ENCODE data around the gene RASSF9.

RASSF9 gene

DNA sequence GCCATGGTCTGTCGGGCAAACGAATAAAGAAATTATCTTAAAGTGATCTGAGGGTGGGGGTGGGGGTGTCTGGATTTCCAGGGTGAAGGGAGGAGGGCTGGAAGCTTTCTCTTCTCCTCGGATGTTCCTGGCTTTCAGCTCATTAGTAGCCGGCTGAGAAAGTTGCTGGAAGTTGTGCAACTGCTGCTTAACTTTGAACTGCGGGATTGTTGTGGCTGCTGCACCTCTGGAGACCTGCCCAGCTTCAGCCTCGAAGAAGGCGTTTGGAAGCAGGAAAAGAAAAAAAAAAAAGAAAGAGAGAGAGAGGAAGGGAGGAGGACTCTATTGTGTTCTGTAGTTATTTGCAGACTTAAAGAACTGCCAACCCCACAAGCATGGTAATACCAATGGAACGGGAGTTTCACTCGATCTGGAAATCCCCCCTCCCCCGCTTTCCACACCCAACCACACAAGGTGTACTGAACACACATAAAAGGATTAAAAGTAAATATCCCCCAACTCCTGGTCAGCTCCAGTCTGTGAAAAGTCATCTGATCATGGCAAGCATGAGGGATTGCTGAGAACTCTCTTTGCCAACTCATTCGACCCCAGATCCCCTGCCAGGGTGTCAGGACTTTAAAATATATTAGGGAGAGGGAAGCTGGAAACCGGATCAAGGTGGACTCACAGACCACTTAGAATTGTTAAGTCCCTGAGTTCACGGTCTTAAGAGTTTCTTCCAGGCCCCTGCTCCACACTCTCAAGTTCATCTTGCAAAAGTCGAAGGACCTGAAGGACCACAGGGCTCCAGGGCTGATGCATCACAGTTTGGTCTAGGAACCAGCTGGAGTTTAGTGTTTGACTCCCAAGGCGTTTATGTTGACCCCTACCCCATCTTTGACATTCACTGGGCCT, at the start of gene RASSF9:
Gene RASSF9, minus strand, starts transcription at position 213 of the 894 bp plus-strand sequence. Its CDS starts 208 bp downstream, at position 5.
- no peak for DNase-seq (ENCODE audit: low read depth in 2 of 2)

DNA sequence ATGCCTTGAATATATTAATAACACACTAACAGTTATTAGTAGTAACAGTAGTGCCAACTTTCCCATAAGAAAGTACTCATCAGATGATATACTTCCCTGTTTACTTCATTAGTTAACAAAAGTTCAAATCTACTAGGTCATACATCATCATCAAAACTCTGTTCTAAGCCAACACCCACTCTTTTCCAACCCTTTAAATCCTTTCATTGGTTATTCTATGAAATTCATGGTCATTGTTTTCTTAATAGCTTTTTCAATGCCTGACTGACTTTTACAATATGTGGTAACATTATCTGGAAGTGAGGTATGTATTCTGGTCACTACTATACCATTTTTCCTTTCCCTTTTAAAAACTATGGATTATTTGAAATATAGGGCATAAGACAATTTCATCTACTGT, 47.6 kb upstream of the RASSF9 start:
- DNase-seq (ENCODE audit: low read depth in 2 of 2) = no peak

DNA sequence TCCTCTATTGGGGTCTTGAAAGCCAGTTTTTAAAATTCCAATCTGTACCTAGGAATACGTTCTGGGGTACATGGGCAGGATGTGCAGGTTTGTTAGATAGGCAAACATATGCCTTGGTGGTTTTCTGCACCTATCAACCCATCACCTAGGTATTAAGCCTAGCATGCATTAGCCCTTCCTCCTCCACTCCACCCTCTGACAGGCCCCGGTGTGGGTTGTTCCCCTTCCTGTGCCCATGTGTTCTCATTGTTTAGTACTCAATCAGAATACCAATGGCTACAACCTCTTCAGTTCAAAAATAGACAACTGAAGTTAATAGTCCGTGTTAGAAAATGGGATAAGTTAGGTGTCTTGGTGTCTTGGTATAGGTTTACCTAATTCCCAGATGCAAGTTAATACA, 41.2 kb upstream of the RASSF9 start:
- no peak for DNase-seq (ENCODE audit: low read depth in 2 of 2)

DNA sequence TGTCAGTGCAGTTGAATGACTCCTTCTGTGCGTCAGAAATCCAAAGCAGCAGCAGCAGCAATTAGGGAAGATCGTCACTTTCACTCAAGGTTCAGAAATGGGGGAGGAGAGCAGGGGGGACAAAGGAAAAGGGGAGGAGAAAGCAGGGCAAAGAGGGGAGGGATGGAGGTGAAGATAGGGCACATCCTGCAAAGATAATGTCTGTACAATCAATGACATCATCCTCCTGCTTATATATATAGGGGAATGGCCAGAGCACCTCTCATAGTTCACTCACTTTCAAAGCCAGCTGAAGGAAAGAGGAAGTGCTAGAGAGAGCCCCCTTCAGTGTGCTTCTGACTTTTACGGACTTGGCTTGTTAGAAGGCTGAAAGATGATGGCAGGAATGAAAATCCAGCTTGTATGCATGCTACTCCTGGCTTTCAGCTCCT, 37.8 kb upstream of the RASSF9 start, which contains the start of gene NTS:
Gene NTS, plus strand, starts transcription at position 265 of the 431 bp plus-strand sequence. Its CDS starts 109 bp downstream, at position 374.
- no peak for DNase-seq (ENCODE audit: low read depth in 2 of 2)

DNA sequence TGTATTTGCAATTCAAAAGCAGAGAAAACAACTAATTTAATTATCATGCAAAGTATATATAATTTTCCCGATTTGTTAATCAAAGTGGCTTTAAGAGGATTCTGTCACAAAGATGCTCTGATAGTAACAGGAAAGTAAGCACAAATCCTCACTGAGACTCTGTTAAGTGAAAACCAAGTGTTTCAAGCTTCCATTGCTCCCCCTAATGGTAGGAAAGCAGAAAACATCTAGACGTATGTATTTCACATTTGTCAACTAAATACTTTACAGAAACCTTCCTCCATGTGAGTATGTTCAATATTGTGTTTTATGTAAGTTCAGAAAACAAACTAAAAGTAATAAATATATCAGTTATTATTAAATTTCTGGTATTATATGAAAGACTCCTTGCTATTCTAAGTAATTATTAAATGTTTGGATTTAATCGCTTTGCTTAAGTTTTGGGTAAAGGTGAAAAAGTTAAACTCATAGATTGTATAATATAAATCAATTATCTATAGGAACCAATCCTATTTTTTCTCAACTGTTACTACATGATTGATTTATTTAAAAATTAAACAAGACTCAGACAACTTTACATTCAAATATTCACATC, 36.4 kb upstream of the RASSF9 start:
- DNase-seq (ENCODE audit: low read depth in 2 of 2) = no peak

DNA sequence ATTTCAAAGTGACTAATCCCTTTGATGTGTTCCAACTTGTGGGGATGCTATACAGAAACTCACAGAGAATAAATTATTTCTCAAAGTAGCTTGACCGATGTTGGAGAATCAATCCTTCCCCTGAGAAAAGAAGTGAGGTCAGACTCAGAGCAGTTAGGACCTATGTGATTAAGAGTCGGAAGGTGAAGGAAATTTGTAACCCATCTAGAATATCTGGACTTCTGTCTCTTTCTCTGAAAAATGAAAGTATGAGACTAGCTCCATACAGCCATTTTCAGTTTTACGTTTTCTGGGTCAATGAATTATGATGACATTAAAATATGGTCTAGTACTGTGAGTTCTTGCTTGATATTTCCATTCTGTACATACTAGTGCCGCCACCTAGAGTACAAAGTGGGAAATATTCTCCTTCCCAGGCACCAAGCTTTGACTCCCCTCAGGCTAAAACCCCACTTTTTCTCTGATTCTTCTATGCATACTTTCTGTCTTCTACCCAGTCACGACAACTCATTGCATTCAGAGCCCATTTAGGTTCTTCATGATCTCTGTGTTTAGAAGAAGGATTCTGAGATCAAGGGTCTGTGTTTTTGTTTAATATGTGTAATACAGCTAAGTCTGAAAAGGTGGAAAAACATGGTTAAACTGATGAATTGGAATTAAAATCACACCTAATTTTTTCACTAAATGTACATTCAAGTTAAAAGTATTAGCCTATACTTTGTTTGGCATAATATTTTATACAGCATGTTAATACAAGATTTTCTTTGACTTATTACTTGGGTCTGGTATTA, 31.0 kb upstream of the RASSF9 start:
- DNase-seq (ENCODE audit: low read depth in 2 of 2) = no peak

DNA sequence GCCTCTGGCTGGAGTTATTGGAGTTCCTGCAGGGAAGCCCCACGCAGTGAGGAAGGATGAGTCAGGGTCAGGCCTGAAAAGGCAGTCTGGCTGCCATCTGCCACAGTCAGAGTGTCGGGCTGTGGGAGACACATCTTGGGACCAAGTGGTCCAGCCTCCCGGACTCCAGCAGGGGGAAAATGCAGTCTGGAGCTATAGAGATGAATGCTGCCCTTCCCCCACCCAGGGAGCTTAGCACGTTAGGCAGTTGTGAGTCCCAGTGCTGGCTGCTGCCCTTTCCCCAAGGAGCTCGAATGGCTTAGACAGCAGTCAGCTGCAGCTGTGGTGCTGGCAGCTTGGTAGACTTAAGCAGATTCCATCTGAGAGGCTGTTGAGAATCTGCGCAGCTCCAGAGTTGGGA, 29.7 kb upstream of the RASSF9 start:
- DNase-seq (ENCODE audit: low read depth in 2 of 2) = no peak

DNA sequence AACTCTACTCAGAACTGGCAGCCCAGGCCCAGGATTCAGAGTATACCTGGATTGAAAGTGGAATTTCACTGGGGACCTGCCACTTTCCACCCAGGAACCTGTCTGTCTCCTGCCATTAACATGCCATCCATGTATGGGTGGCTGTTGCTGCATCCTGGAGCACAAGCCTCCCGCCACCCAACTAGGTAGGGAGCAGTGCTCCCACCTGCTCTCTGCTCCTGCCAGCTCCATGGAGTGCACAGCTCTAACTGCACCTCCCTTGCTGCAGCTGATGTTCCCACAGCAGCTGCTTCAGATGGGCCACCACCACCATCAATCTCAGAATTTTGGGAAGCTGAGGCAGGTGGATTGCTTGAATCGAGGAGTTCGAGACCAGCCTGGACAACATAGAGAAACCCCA, 20.8 kb upstream of the RASSF9 start:
- DNase-seq (ENCODE audit: low read depth in 2 of 2) = no peak

DNA sequence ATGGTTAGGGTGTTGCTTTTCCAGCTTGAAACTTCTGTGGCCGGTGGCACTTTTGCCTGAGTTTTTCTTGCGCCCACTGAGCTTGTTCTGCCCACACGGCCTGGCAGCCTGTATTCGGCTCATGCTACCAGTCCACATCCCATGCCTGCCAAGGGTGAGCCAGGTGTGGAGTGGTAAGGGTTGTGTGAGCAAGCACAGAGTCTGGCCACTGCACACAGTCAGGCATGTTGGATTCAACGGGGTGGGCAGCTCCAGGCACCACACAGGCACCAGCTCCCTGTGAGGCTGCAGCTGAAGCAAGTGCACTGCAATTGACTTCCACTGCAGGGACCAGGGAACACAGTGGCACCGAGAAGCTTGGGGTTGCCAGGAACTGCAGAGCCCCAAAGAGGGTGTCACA, 19.1 kb upstream of the RASSF9 start:
- DNase-seq (ENCODE audit: low read depth in 2 of 2) = no peak

DNA sequence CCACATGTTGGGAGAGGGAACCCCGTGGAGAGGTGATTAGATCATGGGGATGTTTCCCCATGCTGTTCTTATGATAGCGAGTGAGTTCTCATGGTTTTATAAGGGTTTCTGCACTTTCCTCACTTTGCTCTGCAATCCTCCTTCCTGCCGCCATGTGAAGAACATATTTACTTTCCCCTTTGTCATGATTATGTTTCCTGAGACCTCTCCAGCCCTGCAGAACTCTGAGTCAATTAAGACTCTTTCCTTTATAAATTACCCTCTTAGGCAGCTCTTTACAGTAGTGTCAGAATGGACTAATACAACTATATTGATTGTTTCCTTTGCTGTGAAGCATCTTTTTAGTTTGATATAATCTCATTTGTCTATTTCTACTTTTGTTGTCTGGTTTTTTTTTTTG, 13.1 kb upstream of the RASSF9 start:
- no peak for DNase-seq (ENCODE audit: low read depth in 2 of 2)

DNA sequence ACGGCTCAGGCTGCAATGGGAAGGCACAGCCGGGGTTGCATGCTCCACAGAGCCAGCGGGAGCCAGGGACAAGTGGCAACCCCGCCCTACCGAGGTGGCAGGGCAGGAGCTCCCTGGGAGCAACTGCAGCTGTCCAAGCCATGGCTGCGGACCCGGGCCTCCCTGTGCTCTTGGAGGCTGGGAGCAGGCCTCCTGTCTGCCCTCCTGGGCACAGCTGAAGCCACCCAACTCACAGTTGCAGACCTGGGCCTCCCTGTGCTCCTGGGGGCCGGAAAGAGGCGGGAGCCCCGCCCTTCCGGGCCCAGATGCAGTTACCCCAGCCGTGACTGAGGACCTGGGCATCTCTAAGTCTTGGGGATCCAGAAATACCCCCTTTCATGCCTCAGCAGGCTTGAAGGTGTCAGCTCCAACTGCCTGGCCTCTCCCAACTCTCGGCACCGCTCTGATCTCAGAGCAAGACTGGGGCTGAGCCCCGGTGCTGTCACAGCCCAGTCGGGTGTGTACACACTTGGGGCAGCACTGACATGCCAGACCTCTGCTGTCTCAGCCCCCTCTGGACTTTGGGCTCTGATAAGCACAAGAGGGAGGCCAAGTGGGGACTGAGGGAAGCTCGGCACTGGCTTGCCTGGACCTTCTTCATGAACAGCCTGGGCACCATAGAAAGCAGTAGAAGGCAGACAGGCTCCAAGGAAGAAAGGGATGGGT, 7.5 kb upstream of the RASSF9 start:
- no peak for DNase-seq (ENCODE audit: low read depth in 2 of 2)

DNA sequence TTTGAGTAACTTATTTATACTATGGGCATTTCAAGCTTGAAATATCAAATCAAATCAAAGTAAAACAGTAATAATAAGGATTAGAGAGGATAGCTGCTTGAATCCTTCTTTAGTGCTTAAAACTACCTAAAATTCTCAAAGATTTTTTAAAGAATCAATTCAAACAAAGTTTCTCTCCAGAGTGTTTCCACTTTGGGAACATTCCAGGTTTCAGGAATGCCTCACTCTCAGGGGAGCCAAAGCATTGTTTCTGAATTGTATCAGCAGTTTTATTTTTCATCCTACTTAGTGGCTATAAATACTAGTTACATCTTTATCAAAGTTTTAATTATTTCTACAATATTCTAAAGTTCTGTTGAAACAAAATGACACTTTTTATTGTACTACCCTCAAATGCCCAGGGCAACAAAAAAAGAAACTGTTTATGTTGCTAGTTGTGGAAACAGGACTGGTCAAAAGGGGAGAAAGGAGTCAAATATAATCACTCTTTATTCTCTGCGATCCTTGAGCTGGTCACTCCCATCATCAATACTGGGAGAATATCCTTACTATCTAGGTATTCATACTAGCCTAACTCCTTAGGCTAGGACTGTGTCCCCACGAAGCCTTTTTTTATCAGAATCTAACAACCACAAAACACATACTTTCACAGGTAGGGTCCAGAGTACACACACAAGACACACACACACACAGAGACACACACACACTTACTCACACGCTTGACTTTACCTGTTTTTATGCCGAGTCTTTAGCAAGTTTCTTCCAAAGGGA, 598 bp downstream of the RASSF9 start:
- no peak for DNase-seq (ENCODE audit: low read depth in 2 of 2)

DNA sequence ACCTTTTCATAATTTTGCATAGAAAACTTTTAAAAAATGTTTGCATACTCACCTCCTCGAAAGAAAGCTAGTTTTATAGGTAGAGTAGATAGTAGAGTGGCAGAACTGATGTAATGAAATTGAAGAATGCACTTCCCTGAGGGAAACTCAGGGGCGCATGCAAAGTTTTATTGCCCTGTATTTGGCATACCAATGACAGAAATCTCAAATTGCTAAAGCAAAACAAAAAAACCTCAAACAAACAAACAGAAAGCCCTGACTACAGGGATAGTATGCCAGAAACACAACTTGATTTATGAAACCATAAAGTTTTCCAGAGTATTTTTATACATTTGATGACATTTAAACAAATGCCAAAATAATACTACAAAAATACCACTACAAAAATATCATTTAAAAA, 1.8 kb downstream of the RASSF9 start:
- no peak for DNase-seq (ENCODE audit: low read depth in 2 of 2)

DNA sequence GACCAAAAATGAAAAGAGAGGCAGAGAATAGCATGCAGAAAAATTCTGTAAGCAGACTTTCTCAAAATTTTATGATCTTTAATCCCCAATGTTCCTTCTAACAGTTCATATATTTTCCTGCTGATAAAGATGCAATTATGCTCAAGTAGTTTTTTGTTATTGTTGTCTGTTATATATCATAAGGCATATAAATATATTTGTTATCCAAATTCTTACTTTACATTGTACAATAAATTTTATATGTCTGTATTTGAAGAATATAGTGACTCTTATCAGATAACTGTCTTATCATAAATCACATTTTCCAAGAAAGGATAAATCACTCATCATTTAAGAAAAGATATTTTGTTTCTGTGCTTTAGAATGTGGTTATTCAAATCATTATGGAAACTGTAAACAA, 2.6 kb downstream of the RASSF9 start:
- no peak for DNase-seq (ENCODE audit: low read depth in 2 of 2)

DNA sequence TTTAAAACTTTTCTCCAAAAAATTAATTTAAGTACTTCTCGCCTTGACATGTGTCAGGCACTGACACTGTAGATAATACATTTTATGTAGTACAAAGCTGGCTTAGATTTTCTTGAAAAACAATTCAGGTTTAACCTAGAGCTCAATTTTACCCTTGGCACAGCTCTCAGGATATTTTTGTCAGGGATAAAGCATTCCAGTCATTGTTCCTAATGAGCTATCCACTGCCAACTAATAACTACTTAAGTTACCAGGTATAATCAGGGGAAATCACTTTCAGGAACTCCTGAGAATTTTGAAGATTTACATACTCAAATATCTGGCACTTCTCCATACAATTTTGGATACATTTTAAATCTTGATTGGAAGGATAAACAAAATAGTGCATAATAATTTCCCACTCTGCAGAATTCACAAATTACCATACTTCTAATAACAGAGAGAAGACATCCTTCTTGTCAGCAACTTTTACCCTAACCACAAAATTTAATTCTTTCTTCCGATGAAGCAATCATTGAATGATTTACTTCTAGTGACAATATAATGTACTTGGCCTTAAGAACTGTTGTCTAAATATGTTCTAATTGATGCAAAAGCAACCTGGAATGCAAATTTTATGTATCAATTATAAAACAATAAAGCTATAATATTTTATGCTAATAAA, 4.8 kb downstream of the RASSF9 start:
- no peak for DNase-seq (ENCODE audit: low read depth in 2 of 2)

DNA sequence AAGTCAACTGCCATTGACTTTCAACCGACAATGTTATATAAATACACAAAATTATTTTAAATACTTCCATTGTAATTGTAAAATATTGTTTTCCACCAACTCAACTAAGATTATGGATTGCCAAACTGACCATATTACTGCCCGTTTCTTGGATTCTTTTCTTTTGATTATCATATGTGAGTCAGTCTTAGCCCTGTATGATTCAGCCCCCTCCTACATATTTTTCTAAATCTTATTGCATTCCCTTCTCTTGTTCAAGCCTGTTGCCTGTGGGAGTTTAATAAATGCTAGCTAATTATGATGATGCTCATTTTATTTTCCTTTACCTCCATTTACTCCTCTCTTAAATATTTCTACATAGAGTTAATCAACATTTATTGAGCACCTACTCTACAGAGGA, 6.8 kb downstream of the RASSF9 start:
- DNase-seq (ENCODE audit: low read depth in 2 of 2) = no peak

DNA sequence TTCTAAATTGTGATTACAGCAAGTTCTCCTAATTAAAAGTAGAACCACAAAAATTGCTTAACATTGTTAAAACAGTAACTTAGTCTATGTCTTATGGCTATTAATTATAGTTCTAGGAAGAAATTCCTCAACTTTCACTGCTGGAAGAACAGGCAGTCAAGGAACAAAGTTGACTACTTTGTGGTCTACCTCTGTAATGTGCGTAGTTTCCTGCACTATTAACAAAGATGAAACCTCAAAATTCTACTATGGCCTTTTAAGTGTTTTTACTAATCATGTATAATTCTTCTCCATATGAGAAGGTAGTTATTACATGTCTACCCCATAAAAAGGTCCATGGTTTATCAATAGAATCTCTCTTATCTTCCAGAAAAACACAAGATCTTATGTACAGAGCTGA, 7.6 kb downstream of the RASSF9 start:
- DNase-seq (ENCODE audit: low read depth in 2 of 2) = no peak

DNA sequence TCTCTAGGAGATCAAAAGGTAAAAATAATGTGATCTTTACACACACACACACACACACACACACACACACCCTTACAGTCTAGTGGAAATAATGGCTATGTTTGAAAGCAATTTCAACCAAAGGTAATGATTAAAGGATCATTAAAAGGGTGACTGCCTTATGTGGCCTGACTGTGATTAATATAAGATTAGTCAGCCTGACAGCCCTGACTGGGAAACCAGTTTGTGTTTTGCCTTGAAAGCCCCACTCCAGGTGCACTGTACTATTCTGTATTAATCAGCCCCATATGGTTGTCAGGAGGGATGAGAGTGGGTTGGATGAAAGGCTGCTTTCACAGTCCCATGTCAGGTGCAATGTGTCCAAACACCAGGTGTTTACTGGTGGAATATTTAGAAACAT, 10.5 kb downstream of the RASSF9 start:
- DNase-seq (ENCODE audit: low read depth in 2 of 2) = no peak

DNA sequence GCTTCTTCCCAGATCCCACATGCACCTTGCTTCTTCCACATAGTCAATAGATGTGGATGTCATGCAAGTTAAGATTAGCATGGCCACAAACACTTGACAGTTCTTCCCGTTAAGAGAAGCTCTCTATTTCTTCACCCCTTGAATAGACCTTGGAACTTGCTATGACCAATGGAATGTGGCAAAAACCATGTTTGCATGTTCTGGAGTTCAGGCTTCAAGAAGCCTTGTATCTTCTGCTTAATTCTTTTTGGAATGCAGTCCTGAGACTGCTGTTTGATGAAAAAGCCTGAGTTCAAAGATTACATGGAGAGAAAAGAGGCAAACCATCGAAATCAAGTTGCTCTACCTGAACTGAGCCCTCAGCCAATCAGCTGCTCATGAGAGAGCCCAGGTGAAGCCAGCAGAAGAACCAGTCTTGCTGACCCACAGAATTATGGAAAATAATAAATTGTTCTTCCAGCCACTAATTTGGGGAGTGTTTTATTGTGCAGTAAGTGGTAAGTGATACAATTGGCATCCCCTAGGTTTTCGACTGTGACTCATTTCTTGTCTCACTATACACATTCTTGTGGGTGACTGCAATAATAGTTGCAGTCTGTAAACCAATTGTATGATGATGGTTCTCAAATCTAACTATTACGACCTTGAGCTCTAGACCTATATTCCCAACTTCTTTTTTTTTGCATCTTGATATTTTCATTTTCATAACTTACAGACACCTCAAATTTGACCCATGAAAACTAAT, 12.6 kb downstream of the RASSF9 start:
- no peak for DNase-seq (ENCODE audit: low read depth in 2 of 2)

DNA sequence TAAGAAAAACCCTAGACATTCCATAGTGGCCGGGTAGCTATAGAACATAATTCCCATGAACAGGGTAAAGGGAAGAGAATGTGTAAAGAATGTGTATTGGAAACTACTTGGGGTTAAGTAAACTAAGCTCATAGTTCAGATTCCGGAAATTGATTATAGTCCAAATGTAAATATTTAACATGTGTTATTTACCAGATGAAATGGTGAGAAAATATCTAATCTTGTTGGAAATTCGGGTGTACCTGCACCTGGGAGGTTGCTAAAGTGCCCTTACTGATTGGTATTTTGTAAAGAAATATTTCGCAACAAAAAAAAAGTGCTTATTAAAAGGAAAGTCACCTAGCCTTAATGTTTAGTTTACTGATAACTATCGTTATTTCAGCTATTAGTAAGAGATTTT, 14.4 kb downstream of the RASSF9 start:
- DNase-seq (ENCODE audit: low read depth in 2 of 2) = no peak

All from stimulated activated CD4-positive, alpha-beta T cell treated with anti-CD3 and anti-CD28 coated beads, Interleukin-1b, Interleukin-23, amount 100 ng/mL, for 4 hours (primary cell).